GM21576 (cell line): ENCODE data around the gene EPS15.
"Not testable (repeated sequence)": the region's sequence is repeated elsewhere in the genome, so short reads cannot be mapped to it uniquely, and the experiment has no call there.

Experiments
- ATAC-seq: cut with Tn5 transposase; IDR thresholded peaks from one replicate; pipeline ENCODE4 v1.9.1; 2021; ENCODE audit warnings: mild to moderate bottlenecking, moderate library complexity; ENCODE audit not compliant: unreplicated experiment

The EPS15 gene

DNA sequence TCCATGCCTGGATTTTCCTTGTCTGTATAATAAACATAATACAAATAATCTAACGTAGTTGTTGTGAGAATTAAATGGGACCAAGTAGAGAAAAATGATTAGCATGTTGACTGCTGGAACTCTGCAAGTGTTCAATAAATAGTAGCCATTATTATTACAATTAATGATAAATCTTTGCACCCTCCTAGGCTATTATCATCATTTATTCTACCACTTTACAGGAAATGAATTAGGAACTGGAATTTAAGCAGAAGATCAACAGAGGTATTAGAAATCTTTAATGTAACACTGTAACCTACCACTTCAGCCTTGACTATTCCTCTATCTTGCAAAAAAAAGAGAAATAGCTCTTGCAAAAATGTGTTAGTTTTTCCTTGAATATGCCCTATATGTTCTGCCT is 126.8 kb downstream of the EPS15 start:
- ATAC-seq: no peak

DNA sequence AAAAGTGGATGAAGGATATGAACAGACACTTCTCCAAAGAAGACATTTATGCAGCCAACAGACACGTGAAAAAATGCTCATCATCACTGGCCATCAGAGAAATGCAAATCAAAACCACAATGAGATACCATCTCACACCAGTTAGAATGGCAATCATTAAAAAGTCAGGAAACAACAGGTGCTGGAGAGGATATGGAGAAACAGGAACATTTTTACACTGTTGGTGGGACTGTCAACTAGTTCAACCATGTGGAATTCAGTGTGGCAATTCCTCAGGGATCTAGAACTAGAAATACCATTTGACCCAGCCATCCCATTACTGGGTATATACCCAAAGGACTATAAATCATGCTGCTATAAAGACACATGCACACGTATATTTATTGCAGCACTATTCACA is 128.4 kb downstream of the EPS15 start:
- ATAC-seq: not testable (repeated sequence)

DNA sequence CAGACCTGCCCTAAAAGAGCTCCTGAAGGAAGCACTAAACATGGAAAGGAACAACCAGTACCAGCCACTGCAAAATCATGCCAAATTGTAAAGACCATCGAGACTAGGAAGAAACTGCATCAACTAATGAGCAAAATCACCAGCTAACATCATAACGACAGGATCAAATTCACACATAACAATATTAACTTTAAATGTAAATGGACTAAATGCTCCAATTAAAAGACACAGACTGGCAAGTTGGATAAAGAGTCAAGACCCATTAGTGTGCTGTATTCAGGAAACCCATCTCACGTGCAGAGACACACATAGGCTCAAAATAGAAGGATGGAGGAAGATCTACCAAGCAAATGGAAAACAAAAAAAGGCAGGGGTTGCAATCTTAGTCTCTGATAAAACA is 131.8 kb downstream of the EPS15 start:
- ATAC-seq: not testable (repeated sequence)

DNA sequence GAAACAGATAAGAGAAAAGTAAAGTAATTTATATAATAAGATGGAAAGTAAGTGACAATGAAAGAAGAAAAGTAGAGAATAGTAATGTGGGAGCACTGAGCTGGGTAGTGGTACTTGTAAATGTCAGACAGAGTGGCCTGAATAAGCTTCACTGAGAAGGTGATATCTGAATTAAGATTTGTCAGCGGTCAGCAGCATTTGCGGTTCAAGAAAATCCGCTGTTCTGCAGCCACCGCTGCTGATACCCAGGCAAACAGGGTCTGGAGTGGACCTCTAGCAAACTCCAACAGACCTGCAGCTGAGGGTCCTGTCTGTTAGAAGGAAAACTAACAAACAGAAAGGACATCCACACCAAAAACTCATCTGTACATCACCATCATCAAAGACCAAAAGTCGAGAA is 132.8 kb downstream of the EPS15 start:
- not testable (repeated sequence) for ATAC-seq

GRCh38 chr1:51385776-51386175 is 133.3 kb downstream of the EPS15 start:
- no peak for ATAC-seq

DNA sequence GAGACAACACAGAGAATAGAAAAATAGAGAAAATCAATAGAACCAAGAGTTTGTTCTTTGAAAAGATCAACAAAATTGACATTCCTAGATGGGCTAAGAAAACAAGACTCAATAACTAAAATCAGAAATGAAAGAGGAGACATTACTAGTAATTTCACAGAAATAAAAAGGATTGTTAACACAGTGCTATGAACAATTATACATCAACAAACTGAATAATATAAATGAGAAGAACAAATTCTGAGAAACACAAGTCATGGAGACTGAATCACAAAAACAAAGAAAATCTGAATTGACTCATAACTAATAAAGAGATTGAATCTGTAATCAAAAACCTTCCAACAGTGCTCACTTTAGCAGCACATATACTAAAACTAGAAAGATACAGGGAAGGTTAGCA is 137.1 kb downstream of the EPS15 start:
- ATAC-seq: no peak

- no peak for ATAC-seq
Observed at GRCh38 chr1:51380936-51381335, 138.1 kb downstream of the EPS15 start.

DNA sequence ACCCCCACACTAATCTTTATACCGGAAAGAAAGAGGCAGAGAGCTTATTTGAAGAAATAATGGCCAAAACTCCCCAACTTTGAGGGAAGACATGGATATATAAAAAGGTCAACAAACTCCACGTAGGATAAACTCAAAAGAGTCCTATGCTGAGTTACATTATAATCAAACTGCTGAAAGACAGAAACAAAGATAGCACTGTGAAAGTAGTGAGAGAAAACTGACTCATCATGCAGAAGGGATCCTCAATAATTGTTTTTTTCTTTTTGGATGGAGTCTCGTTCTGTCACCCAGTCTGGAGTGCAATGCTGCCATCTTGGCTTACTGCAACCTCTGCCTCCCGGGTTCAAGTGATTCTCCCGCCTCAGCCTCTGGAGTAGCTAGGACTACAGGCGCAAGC is 140.2 kb downstream of the EPS15 start:
- no peak for ATAC-seq

- ATAC-seq: no peak
Observed at GRCh38 chr1:51373898-51374297, 145.2 kb downstream of the EPS15 start.

- ATAC-seq: no peak
Observed at GRCh38 chr1:51372561-51372960, 146.5 kb downstream of the EPS15 start.

DNA sequence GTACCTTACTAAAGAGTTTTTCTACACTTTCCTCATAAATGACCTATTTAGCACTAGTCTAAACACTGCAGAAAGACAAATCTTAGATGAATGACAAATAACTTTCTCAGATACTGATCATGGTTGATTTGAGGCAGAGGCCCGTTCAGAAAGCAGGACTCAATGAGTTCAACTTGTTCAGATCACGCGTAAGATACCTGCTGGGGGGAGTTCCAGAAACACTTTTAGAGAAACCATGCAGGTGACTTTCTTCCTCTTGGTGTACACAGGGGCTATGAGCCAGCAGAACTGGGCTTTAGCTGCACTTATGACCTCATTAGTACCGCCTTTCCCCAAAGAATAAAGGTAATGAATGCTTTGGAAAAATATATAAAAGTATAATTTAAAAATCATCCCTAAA is 149.9 kb downstream of the EPS15 start:
- no peak for ATAC-seq

GRCh38 chr1:51365774-51366173 is 153.3 kb downstream of the EPS15 start:
- no peak for ATAC-seq

DNA sequence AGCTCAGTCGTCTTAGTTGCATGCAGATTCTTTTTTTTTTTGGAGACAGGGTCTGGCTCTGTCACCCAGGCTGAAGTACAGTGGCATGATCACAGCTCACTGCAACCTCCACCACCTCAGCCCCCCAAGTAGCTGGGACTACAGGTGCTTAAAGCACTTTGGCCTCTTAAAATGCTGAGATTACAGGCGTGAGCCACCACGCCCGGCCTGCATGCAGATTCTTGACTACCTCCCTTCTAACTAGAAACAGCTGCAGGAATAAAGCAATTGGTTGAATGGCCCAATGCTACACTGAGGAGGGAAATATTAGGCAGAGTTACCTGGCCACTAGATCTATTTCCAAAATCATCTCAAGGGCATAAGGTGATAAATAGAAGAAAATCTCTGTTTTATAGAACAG is 159.2 kb downstream of the EPS15 start:
- ATAC-seq: no peak

DNA sequence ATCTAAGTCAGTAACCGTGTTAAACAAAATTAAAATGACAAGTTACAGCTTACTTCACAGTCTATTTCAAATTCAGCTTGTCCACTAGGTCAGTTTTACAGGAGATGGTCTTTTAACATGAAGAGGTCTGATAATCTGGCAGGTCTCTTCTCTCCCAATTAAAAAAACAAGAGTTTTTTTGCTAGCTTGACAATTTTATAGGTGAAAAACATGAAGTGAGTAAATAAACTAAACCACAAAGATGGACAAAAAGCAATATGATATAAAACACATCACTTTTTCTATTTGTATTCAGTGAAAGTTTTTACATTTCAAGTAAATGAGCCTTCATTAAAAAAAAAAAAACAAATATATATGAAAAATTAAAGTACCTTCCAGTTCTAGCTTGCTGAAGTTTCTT is 163.7 kb downstream of the EPS15 start:
- no peak for ATAC-seq

GRCh38 chr1:51354416-51354815 is 164.7 kb downstream of the EPS15 start:
- no peak for ATAC-seq

DNA sequence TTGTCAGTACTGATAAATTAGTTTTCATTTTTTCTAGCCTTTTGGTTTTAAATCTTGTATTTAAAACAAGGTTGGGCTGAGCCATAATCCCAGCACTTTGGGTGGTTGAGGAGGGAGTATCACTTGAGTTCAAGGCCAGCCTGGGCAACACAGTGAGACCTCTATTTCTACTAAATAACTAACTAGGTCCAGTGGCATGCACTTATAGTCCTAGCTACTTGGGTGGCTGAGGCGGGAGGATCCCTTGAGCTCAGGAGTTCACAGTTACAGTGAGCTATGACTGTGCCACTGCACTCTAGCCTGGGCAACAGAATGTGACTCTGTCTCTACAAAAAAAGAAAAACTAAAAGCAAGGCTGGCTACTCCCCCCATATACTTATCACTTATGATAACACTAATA is 167.2 kb downstream of the EPS15 start:
- no peak for ATAC-seq

GRCh38 chr1:51349862-51350261 is 169.2 kb downstream of the EPS15 start:
- no peak for ATAC-seq

- no peak for ATAC-seq
Observed at GRCh38 chr1:51348147-51348527, 170.9 kb downstream of the EPS15 start.

- ATAC-seq: no peak
Observed at GRCh38 chr1:51347398-51348146, 171.5 kb downstream of the EPS15 start.

DNA sequence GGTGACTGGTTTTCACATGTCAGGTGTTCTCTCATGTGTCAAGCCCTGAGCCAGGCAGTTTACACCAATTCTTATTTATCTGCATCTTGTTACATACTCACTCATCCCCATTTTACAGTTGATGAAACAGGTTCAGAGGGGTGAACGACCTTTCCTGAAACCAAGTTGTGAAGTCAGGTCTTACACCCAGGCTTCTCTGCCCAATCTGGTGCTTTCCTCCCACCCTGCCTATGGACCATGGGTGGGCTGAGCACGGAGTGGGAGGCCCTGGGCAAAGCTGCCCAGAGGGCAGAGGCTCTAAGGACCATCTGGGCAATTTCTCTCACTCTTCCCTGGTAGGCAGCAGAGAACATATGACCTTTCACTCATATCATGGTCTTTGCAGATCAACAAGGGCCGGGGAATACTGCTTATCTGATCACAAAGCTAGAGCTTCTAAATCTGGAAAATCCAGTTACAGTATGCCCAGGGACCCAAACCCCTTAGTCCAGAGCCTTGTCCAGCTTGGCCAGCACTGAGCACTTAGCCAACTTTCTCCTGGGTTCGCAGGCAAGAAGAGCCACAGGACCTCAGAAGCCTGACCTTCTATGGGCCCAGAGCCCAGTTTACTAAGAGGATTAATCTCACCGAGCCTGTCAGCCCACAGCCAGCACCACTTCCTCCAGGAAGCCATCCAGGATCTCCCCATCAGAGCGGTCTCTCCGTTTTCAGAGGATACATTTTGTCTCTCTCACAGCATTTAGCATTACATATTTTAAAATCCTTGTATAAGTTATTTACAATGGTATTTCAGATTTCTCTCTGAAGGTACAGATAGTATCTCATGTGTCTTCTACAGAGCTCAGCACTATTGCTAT is 172.8 kb downstream of the EPS15 start:
- no peak for ATAC-seq

DNA sequence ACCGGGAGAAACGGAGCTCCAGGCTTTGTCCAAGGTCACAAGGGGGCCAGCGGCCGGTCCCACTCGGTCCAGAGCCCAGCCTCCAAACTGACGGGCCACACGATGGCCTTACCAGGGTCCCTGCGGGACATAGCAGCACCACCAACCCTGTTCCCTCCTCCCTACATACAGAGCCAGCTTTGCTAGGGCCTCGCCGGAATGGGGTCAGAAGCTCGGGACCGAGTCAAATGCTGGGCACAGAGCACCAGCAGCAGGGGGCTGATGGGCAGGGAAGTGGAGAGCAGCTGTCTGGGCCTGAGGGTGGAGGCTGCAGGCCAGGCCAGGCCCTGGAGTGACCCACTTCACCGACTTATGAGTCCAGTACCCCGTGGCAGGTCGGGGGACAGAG is 173.8 kb downstream of the EPS15 start:
- ATAC-seq: no peak

- ATAC-seq: no peak
Observed at GRCh38 chr1:51344602-51345299, 174.3 kb downstream of the EPS15 start.
